Progenitor cell of endocrine pancreas (in vitro differentiated cells): ENCODE data around the gene GLYR1. TPM values are rescaled to one million over a fixed set of nuclear protein-coding genes. Genes with fewer than 3 reads are reported as not detected.

Experiments
- DNase-seq: peaks from one replicate; pipeline ENCODE4 v3.0.0; 2021; ENCODE audit warnings: low spot score; ENCODE audit not compliant: unreplicated experiment
- H3K27ac Mint-ChIP-seq: 2 replicates; pipeline ENCODE4 v1.8.0; 2021; ENCODE audit warnings: mild to moderate bottlenecking, moderate library complexity, mixed read lengths
- H3K27me3 Mint-ChIP-seq: 2 replicates; pipeline ENCODE4 v1.8.0; 2021; ENCODE audit warnings: mixed read lengths
- H3K36me3 Mint-ChIP-seq: 2 replicates; pipeline ENCODE4 v1.8.0; 2022; ENCODE audit warnings: mixed read lengths; ENCODE audit not compliant: insufficient read depth
- H3K4me1 Mint-ChIP-seq: 2 replicates; pipeline ENCODE4 v1.8.0; 2021; ENCODE audit warnings: low read depth, mixed read lengths
- H3K4me3 Mint-ChIP-seq: 2 replicates; pipeline ENCODE4 v1.8.0; 2021; ENCODE audit warnings: low read depth, mild to moderate bottlenecking, moderate library complexity, mixed read lengths
- H3K9me3 Mint-ChIP-seq: 2 replicates; pipeline ENCODE4 v1.8.0; 2021; ENCODE audit warnings: low read depth, mixed read lengths
- total RNA-seq: library from RNA; stranded (reverse); gene quantifications from 2 replicates; pipeline ENCODE4 v1.2.1, GENCODE V29; 2021
- TF ChIP-seq, protein P1 (sequence below): fragments of 200-600 bp; sonication (generic); IDR thresholded peaks from one replicate; pipeline ENCODE4 v1.5.0; 2021; ENCODE audit warnings: antibody characterized with exemption, mild to moderate bottlenecking; ENCODE audit not compliant: unreplicated experiment

GLYR1 gene
- total RNA-seq, 1 donor from 2014 or later, result 129 TPM

DNA sequence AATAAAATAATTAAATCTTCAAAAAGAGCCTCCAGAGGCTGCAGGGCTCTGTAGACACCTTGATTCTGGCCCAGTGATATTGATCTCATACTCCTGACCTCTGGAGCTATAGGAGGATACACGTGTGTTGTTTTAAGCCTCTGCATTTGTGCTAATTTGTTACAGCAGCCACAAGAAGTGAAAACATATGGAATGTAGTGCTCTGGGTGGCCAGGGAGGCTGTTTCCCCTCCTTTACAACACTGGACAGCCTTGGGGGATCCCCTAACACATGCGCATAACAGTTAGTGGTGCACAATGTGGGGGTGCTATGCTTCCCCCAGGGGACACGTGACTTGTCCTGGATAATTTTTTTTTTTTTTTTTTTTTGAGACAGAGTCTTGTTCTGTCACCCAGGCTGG lies 75.4 kb downstream of the GLYR1 start:
- H3K9me3 Mint-ChIP-seq, result no peaks in the 10 kb centered on the region
- H3K36me3 Mint-ChIP-seq, result no peaks in the 10 kb centered on the region
- H3K27me3 Mint-ChIP-seq, result no peaks in the 10 kb centered on the region
- H3K27ac Mint-ChIP-seq, result no peak overlapping the region
- TF ChIP-seq, protein P1, sequence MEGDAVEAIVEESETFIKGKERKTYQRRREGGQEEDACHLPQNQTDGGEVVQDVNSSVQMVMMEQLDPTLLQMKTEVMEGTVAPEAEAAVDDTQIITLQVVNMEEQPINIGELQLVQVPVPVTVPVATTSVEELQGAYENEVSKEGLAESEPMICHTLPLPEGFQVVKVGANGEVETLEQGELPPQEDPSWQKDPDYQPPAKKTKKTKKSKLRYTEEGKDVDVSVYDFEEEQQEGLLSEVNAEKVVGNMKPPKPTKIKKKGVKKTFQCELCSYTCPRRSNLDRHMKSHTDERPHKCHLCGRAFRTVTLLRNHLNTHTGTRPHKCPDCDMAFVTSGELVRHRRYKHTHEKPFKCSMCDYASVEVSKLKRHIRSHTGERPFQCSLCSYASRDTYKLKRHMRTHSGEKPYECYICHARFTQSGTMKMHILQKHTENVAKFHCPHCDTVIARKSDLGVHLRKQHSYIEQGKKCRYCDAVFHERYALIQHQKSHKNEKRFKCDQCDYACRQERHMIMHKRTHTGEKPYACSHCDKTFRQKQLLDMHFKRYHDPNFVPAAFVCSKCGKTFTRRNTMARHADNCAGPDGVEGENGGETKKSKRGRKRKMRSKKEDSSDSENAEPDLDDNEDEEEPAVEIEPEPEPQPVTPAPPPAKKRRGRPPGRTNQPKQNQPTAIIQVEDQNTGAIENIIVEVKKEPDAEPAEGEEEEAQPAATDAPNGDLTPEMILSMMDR, result no peak
- no peak for DNase-seq
- peaks cover 10% of the 10 kb centered on the region for H3K4me1 Mint-ChIP-seq
- no peak overlapping the region for H3K4me3 Mint-ChIP-seq

DNA sequence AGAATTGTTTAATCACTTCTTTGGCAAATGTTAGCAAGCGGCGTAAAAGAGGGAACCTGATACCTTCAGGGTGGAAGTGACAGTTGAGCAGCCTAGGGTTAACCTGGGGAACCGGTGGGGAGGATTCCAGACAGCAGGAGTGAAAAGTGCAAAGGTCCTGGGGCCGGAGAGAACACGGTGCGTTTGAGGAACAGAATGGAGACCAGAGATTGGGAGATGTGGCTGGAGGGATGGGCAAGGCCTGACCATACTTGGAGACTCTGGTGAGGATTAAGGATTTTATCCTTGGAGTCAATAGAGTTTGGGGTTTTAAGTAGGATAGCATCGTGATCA lies 77.8 kb downstream of the GLYR1 start:
- TF ChIP-seq, protein P1, result no peak
- no peaks in the 10 kb centered on the region for H3K27me3 Mint-ChIP-seq
- no peaks in the 10 kb centered on the region for H3K9me3 Mint-ChIP-seq
- no peak for DNase-seq
- H3K4me3 Mint-ChIP-seq, result peak overlapping the region; percentile 76
- H3K27ac Mint-ChIP-seq, result no peak overlapping the region
- no peaks in the 10 kb centered on the region for H3K36me3 Mint-ChIP-seq
- H3K4me1 Mint-ChIP-seq, result peaks cover 17% of the 10 kb centered on the region

DNA sequence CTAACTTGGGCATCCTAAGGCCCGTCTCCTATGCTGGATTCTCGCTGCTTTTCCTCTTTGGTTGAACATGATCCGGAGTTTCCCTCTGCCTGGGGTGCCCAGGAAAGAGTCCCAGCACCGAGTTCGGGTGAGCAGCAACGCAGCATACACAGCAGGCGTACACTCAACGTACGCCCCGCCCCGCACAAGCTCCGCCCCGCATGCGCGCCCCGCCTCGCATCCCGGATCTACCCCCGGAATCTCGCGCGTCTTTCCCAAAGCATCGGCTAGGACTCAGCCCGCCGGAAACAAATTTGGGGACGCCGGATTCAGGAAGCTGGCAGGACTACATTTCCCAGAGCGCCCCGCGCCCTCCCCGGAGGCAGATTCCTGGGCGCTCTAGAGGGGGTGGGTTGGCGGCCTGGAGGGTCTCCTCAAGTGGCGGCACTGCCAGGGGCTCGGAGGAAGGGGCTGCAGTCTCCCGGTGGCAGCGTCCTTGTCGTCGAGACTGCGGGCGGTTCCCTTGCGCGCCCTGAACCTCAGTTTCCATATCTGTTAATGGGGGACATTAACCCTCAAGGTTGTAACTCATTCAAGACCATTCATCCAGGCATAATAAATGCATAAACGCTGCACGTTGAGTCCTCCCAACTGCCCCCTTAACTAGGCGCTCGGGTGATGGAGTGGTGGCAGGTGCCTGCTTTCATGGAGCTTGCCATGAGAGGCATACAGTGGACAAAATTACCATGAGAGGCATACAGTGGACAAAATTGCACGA lies 78.4 kb downstream of the GLYR1 start:
- TF ChIP-seq, protein P1, result no peak
- peak overlapping the region; percentile 76 for H3K4me3 Mint-ChIP-seq
- H3K27me3 Mint-ChIP-seq, result no peaks in the 10 kb centered on the region
- peaks cover 15% of the 10 kb centered on the region for H3K4me1 Mint-ChIP-seq
- no peaks in the 10 kb centered on the region for H3K9me3 Mint-ChIP-seq
- DNase-seq, result peak; percentile 90
- no peaks in the 10 kb centered on the region for H3K36me3 Mint-ChIP-seq
- H3K27ac Mint-ChIP-seq, result peak overlapping the region; percentile 93

DNA sequence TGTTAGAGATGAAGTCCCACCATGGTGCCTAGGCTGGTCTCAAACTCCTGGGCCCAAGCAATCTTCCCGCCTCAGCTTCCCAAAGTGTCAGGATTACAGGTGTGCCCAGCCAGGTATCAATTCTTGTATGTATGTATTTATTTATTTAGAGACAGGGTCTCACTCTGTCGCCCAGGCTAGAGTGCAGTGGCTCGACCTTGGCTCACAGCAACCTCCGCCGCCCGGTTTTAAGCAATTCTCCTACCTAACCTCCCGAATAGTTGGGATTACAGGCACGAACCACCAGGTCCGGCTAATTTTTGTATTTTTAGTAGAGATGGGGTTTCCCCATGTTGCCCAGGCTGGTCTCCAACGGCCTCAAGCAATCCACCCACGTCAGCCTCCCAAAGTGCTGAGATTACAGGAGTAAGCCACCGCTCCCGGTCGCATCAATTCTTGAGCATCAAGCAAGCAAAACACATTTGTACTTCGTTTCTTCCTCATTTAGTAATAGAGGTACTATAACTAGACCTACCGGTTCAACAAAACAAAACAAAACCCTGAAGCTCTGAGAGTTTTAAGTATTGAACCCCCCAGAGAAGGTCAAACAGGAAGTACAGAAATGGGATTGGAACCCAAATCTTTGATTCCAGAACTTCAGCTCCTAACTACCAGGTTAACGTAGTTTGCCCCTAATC lies 79.1 kb downstream of the GLYR1 start:
- TF ChIP-seq, protein P1, result no peak
- Mint-ChIP-seq H3K36me3 (no peaks in the 10 kb centered on the region), H3K4me3 (peak overlapping the region; percentile 76), H3K27ac (peak overlapping the region; percentile 93), H3K9me3 (no peaks in the 10 kb centered on the region), H3K4me1 (peaks cover 15% of the 10 kb centered on the region), H3K27me3 (no peaks in the 10 kb centered on the region)
- DNase-seq, result no peak

DNA sequence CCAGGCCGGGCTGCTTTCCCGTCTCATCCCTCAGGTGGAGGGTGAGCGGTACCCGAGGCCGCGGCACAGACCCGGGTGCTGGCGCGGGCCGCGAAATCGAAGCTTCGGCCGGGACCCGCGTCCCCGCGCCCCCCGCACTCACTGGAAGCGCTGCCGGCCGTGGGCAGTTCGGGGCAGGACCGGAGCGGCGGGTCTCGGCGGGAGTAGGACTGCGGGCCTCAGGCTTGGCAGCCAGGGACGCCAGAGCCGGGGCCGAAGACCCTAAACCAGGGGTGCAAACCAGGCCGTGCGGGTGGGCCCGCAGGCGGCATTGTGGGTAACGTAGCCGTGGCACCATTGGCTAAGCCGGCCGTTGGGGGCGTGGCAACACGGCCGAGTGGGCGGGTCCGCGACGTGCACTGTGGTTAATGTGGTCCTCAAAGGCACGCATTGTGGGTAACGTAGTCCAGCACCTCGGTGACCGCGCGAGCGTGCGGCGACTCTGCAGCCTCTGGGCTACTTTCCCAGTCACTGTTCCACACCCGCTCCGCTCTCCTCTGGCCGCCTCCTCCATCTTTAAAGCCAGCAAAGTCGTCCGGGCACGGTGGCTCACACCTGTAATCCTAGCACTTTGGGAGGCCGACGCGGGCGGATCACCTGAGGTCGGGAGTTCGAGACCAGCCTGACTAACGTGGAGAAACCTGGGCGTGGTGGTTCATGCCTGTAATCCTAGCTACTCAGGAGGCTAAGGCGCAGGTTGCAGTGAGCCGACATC lies 80.0 kb downstream of the GLYR1 start, which contains the start of gene ZNF500:
TSS of gene ZNF500 (minus strand) at position 288 of the 754 bp plus-strand sequence. CDS start 1,184 bp downstream, outside the sequence.
- TF ChIP-seq, protein P1, result no peak
- peak; percentile 99 for DNase-seq
- Mint-ChIP-seq H3K27ac (peak within 1 kb of the TSS; percentile 95), H3K4me1 (peaks cover 15% of the 10 kb centered on the region), H3K9me3 (no peaks in the 10 kb centered on the region), H3K27me3 (no peaks in the 10 kb centered on the region), H3K36me3 (no peaks in the 10 kb centered on the region), H3K4me3 (peak within 1 kb of the TSS; percentile 83)
